Lower leg skin (tissue), 4 donors: ENCODE measurements around the gene CNOT1. TPM values are rescaled to one million over a fixed set of nuclear protein-coding genes. Genes with fewer than 3 reads are reported as not detected.
A peak's percentile ranks its signal among the peaks of the same experiment; 100 is the strongest.
"Not testable (repeated sequence)": the region's sequence is repeated elsewhere in the genome, so short reads cannot be mapped to it uniquely, and the experiment has no call there.

Experiments
- DNase-seq, 2 donors: peaks; one replicate each; pipeline ENCODE4 v3.0.0-alpha.2; 2019; ENCODE audit warnings: low spot score in 2 of 2
- H3K4me3 ChIP-seq: fragments of 200-600 bp; sonication (generic); 2 replicates; pipeline ENCODE4 v1.5.1; 2017; ENCODE audit warnings: mild to moderate bottlenecking, low read depth; ENCODE audit not compliant: poor library complexity, severe bottlenecking
- CTCF ChIP-seq, 3 donors: fragments of 450-650 bp; IDR thresholded peaks; one replicate each; pipeline ENCODE4 v1.5.1; 2016; ENCODE audit warnings: antibody characterized with exemption in 3 of 3, mild to moderate bottlenecking in 3 of 3, moderate library complexity in 2 of 3
- POLR2A ChIP-seq, 2 donors: fragments of 450-650 bp; IDR thresholded peaks; one replicate each; pipeline ENCODE4 v1.6.1; 2016 to 2017; ENCODE audit warnings: antibody characterized with exemption in 2 of 2, mild to moderate bottlenecking in 1 of 2, moderate library complexity in 1 of 2
- WGBS, 2 donors: methylation state at CpG; one replicate each; pipeline ENCODE4 v1.1.5; 2018; 5-methylcytosine and 5-hydroxymethylcytosine counted together
- intact Hi-C: fragments of 100-400 bp; cut with DNase I; formaldehyde crosslinking; loops from one replicate; pipeline ENCODE4 v1.15.0; 2023; ENCODE audit warnings: low total_unique reads
- total RNA-seq, 4 donors: library from RNA; depleted of rRNA; stranded (reverse); fragments of >200 nt; gene quantifications; one replicate each; pipeline ENCODE4 v1.1.0, GENCODE V29; 2016

Gene CNOT1
- total RNA-seq, 4 donors from 2014 or later, result 80.1 to 118 (median 102) TPM

- intact Hi-C loops, result loop anchor here (10.0 kb wide), 1 partner anchor 160 kb away; the partner anchor contains the start of gene NDRG4
- no peak overlapping the region for H3K4me3 ChIP-seq
- WGBS, 2 donors, result 89 to 90% methylated on average over 8 of the region's 8 CpGs
- no peak for TF ChIP-seq POLR2A (IDR thresholded peaks at IDR 0.05)
- TF ChIP-seq CTCF (IDR thresholded peaks at IDR 0.05), result no peak
- no peak for DNase-seq
Measured at GRCh38 chr16:58665200-58665599, 35.6 kb upstream of the CNOT1 start.

GRCh38 chr16:58661199-58661830 lies 31.7 kb upstream of the CNOT1 start:
- H3K4me3 ChIP-seq, result no peak overlapping the region
- WGBS, 2 donors, result 27 to 30% methylated on average over 12 of the region's 12 CpGs
- TF ChIP-seq POLR2A (IDR thresholded peaks at IDR 0.05) (no peak), CTCF (IDR thresholded peaks at IDR 0.05) (no peak)
- DNase-seq, result peak in 1 of 2 donors; percentile 39
- intact Hi-C loops, result loop anchor here (10.0 kb wide), 1 partner anchor 157 kb away; the partner anchor contains the start of gene NDRG4

- H3K4me3 ChIP-seq, DNase-seq: not testable (repeated sequence)
- intact Hi-C loops, result loop anchor here (10.0 kb wide), 1 partner anchor 155 kb away; the partner anchor contains the start of gene NDRG4
- 81 to 86% methylated on average over 11 of the region's 11 CpGs for WGBS, 2 donors
Measured at GRCh38 chr16:58659911-58660310, 30.3 kb upstream of the CNOT1 start.

GRCh38 chr16:58658796-58659211 lies 29.2 kb upstream of the CNOT1 start:
- H3K4me3 ChIP-seq, result no peak overlapping the region
- TF ChIP-seq CTCF (IDR thresholded peaks at IDR 0.05), result no peak
- TF ChIP-seq POLR2A (IDR thresholded peaks at IDR 0.05), result no peak
- no peak for DNase-seq
- WGBS, 2 donors, result 69 to 72% methylated on average over 3 of the region's 3 CpGs
- intact Hi-C loops, result no loop called here

GRCh38 chr16:58656899-58657298 lies 27.3 kb upstream of the CNOT1 start:
- TF ChIP-seq POLR2A (IDR thresholded peaks at IDR 0.05), result no peak
- no peak for TF ChIP-seq CTCF (IDR thresholded peaks at IDR 0.05)
- intact Hi-C loops, result no loop called here
- 88 to 93% methylated on average over 4 of the region's 4 CpGs for WGBS, 2 donors
- no peak for DNase-seq
- no peak overlapping the region for H3K4me3 ChIP-seq

- 88 to 92% methylated on average over 8 of the region's 8 CpGs for WGBS, 2 donors
- TF ChIP-seq POLR2A (IDR thresholded peaks at IDR 0.05) (no peak), CTCF (IDR thresholded peaks at IDR 0.05) (no peak)
Measured at GRCh38 chr16:58655215-58655596, 25.6 kb upstream of the CNOT1 start.

More at GRCh38 chr16:58655215-58655596, 25.6 kb upstream of the CNOT1 start:
- H3K4me3 ChIP-seq, result no peak overlapping the region
- DNase-seq, result no peak
- intact Hi-C loops, result no loop called here
